Measurements from ENCODE around the gene RBP3.

RBP3 gene

DNA sequence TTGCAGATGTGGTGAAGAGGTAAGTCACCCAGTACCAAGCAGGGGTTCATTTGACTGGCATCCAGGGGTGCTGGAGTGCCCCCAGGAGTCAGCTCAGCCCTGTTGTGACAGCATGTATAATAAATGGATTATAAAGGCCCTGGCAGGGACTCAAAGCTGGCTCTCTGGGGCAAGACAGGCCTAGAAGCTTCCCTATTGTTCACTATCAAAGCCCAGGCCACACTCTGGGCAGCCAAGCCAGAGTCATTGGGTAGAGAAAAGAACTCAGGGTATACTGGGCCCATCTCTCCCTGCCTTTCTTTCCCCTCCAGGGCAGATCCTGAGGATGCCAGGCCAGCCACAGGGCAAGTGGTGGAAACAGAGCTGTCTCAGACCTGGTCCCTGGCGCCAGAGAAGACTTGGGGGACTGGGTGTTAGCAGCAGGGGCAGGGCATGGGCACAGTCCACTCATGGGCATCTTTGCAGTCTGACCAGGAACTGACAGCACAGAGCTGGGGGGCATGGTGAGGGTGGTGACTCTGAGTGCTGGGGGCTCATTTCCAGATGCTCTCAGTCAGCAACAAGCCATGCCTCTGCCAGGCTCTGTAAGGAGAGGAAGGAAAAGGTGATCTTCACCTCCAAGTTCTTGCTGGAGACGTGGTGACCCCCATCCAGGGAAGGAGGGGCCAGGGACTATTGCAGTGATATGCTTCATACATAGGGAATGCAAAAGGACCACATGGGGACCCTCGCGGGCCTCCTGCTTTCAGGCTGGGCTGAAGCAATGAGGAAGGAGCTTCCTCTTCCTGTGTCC, 11.7 kb downstream of the RBP3 start:
- no peak for DNase-seq

- no peak for DNase-seq
These were observed 12.4 kb downstream of the RBP3 start for GRCh38 chr10:47360419-47361040.

DNA sequence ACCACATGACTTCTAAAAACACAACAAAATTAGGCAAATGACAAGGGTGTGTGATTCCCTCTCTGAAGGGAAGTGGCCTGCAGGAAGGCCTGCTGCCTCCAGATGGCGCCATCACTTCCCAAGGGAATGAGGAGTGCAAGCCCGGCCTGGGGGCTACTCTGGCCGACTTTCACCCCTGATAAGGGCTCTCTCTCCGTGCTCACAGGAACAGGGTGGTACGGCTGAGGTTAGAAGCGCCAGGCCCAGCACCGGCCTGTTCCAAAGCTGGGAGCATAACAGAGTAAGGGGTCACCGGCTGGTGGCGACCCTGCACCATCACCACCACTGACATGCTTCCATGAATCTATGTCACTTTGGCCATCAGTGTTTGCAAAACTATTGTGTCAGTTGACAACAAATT, 13.1 kb downstream of the RBP3 start:
- peak; percentile 8 to 63 for DNase-seq

DNA sequence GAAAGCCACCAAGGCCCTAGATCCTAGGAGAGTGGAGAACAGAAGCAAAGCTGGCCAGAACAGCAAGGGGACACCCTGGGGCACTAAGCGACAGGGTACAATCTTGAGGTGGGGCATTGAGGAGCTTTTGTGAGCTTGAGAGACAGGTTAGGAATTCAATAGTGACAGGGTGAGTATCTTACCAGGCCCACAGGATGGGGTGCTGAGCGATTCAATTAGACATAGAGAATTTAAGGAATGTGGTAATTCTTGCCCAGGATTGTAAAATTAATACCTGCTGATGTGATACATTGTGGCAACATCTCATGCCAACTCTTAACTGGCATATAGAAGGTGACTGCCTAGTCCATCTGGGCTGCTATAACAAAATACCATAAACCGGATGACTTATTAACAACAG, 14.0 kb downstream of the RBP3 start:
- DNase-seq = no peak

- DNase-seq = no peak
These were observed 15.6 kb downstream of the RBP3 start for GRCh38 chr10:47363781-47364180.

DNA sequence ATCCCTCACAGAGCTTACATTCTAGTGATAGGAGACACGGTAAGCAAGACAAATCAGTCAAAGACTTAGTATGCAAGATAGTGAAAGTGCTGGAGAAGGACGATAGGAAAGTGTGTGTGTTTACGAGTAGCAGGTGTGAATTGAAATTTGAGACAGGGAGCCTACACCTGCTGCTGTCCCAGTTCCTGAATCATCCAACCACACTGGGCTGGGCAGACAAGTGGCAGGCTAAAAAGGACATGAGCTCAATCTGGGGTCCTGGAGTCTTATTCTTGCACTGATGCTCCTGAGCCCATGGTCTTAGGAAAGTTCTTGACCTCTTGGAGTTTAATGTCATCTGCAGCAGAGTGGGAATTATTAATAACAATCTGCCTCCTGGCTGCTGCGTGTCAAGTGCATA, 16.2 kb downstream of the RBP3 start:
- no peak for DNase-seq

- no peak for DNase-seq
These were observed 16.7 kb downstream of the RBP3 start for GRCh38 chr10:47364911-47365310.

DNA sequence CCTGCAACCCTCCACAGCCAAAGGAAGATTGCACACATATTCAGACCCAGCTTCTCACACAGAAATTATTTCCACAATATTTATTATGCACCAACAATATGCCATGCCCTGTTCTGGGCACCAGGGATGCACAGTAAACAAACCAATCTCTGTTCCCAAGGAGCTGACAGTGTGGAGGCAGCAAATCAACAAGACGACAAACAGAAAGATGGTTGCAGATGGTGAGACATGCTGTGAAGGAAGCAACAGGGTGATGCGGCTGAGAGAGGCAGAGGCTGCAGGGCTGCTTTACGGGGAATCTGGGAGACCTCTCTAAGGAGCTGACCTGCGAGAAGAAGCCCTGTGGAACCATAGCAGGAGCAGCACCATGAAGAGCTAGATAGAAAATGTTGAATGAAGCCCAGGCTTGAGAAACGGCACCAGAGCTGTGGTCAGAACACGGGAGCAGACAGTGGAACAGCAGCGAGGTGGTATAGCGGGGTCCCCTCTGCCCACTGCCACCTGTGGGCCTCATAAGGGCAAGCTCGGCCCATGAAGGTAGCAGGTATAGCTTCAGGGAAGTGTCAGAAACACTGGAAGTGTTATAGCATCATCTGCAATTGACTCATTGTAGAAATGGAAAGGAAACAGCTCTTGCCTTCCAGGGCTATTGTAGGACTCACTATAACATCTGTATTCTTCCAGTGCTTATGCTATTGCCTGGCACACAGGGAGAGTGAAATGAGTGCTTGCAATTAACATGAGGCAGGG, 17.4 kb downstream of the RBP3 start:
- no peak for DNase-seq

DNA sequence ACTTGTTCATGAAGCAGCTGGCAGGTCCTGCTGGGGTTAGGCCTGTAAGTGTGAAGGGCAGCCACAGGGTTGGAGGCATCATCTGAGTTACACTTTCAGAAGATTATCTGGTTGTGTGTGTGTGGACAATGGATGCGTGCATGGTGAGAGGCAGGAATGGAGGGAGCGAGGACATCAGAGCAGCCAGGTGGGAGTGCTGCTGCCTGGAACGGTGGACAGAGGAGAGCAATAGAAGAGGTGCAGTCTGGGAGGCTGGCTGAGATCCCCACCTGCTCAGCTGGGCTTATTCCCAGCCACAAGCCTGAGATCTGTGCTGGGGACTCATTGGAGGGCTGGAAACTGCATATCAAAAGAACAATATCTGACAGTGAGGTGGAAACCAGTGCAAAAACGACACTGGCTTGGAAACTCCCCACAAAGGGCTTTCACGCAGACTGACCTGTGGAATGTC, 18.0 kb downstream of the RBP3 start:
- DNase-seq = no peak

GRCh38 chr10:47366731-47367460, 18.7 kb downstream of the RBP3 start:
- DNase-seq = no peak

GRCh38 chr10:47367646-47368045, 19.5 kb downstream of the RBP3 start:
- no peak for DNase-seq

- no peak for DNase-seq
These were observed 20.4 kb downstream of the RBP3 start for GRCh38 chr10:47368431-47369180.

- no peak for DNase-seq
These were observed 21.2 kb downstream of the RBP3 start for GRCh38 chr10:47369251-47369894.

GRCh38 chr10:47370015-47370767, 22.0 kb downstream of the RBP3 start:
- DNase-seq = no peak

- no peak for DNase-seq
These were observed 22.7 kb downstream of the RBP3 start for GRCh38 chr10:47370878-47371277.

GRCh38 chr10:47371629-47372485, 23.7 kb downstream of the RBP3 start:
- no peak for DNase-seq

- no peak for DNase-seq
These were observed 24.6 kb downstream of the RBP3 start for GRCh38 chr10:47372726-47373125.

GRCh38 chr10:47374611-47375536, 26.7 kb downstream of the RBP3 start:
- no peak for DNase-seq
